ENCODE measurements around the gene MICOS13.

The MICOS13 gene

GRCh38 chr19:5635427-5635826 is 44.9 kb downstream of the MICOS13 start:
- H3K27ac ChIP-seq = no peak overlapping the region
- peaks cover 97% of the 10 kb centered on the region for H3K79me2 ChIP-seq (ENCODE audit: insufficient read depth, low read depth)
- no peaks in the 10 kb centered on the region; the same call in 1 of the 2 replicates for H3K36me3 ChIP-seq (ENCODE audit: insufficient read depth)
- peaks cover 15% of the 10 kb centered on the region for H3K4me1 ChIP-seq (ENCODE audit: low read depth, poor library complexity, severe bottlenecking)
- peaks cover 57% of the 10 kb centered on the region for H4K20me1 ChIP-seq (ENCODE audit: insufficient read depth)
- no peak overlapping the region for H2AFZ ChIP-seq (ENCODE audit: low read depth)
- H3K4me3 ChIP-seq (IDR thresholded peaks at IDR 0.05; ENCODE audit: insufficient read depth, low read depth, low read length) = no peak overlapping the region
- H3K9ac ChIP-seq = no peak overlapping the region
- TF ChIP-seq CTCF (conservative IDR thresholded peaks at IDR 0.05; ENCODE audit: low read depth, low read length) = no peak
- no peak overlapping the region for H3K4me2 ChIP-seq
- no peaks in the 10 kb centered on the region for H3K27me3 ChIP-seq (ENCODE audit: insufficient read depth, low read depth)

- no peaks in the 10 kb centered on the region for H3K27me3 ChIP-seq (ENCODE audit: insufficient read depth, low read depth)
- H3K79me2 ChIP-seq (ENCODE audit: insufficient read depth, low read depth) = peaks cover 94% of the 10 kb centered on the region
- peaks cover 75% of the 10 kb centered on the region for H4K20me1 ChIP-seq (ENCODE audit: insufficient read depth)
- H3K27ac ChIP-seq = no peak overlapping the region
- peaks cover 5% of the 10 kb centered on the region; the same call in 1 of the 2 replicates for H3K36me3 ChIP-seq (ENCODE audit: insufficient read depth)
- H3K4me1 ChIP-seq (ENCODE audit: low read depth, poor library complexity, severe bottlenecking) = peaks cover 40% of the 10 kb centered on the region
- no peak overlapping the region for H3K4me3 ChIP-seq (IDR thresholded peaks at IDR 0.05; ENCODE audit: insufficient read depth, low read depth, low read length)
- H2AFZ ChIP-seq (ENCODE audit: low read depth) = no peak overlapping the region
- no peak overlapping the region for H3K9ac ChIP-seq
- H3K4me2 ChIP-seq = no peak overlapping the region
- no peak for TF ChIP-seq CTCF (conservative IDR thresholded peaks at IDR 0.05; ENCODE audit: low read depth, low read length)
These were observed 47.7 kb downstream of the MICOS13 start for GRCh38 chr19:5632657-5633056.

- TF ChIP-seq CTCF (conservative IDR thresholded peaks at IDR 0.05; ENCODE audit: low read depth, low read length) = no peak
- no peak overlapping the region for H2AFZ ChIP-seq (ENCODE audit: low read depth)
- H3K27me3 ChIP-seq (ENCODE audit: insufficient read depth, low read depth) = no peaks in the 10 kb centered on the region
- H3K4me1 ChIP-seq (ENCODE audit: low read depth, poor library complexity, severe bottlenecking) = peaks cover 44% of the 10 kb centered on the region
- no peak overlapping the region for H3K4me2 ChIP-seq
- peaks cover 75% of the 10 kb centered on the region for H4K20me1 ChIP-seq (ENCODE audit: insufficient read depth)
- peaks cover 93% of the 10 kb centered on the region for H3K79me2 ChIP-seq (ENCODE audit: insufficient read depth, low read depth)
- H3K27ac ChIP-seq = no peak overlapping the region
- H3K9ac ChIP-seq = no peak overlapping the region
- peaks cover 5% of the 10 kb centered on the region; the same call in 1 of the 2 replicates for H3K36me3 ChIP-seq (ENCODE audit: insufficient read depth)
- no peak overlapping the region for H3K4me3 ChIP-seq (IDR thresholded peaks at IDR 0.05; ENCODE audit: insufficient read depth, low read depth, low read length)
These were observed 48.1 kb downstream of the MICOS13 start for GRCh38 chr19:5632241-5632612.

- Histone ChIP-seq H3K9ac (no peak overlapping the region), H3K36me3 (ENCODE audit: insufficient read depth) (peaks cover 7% of the 10 kb centered on the region; the same call in 1 of the 2 replicates), H3K4me1 (ENCODE audit: low read depth, poor library complexity, severe bottlenecking) (peaks cover 45% of the 10 kb centered on the region), H2AFZ (ENCODE audit: low read depth) (no peak overlapping the region), H3K27me3 (ENCODE audit: insufficient read depth, low read depth) (no peaks in the 10 kb centered on the region), H3K79me2 (ENCODE audit: insufficient read depth, low read depth) (peaks cover 93% of the 10 kb centered on the region), H4K20me1 (ENCODE audit: insufficient read depth) (peaks cover 76% of the 10 kb centered on the region), H3K27ac (no peak overlapping the region), H3K4me2 (no peak overlapping the region), H3K4me3 (IDR thresholded peaks at IDR 0.05; ENCODE audit: insufficient read depth, low read depth, low read length) (no peak overlapping the region)
- TF ChIP-seq CTCF (conservative IDR thresholded peaks at IDR 0.05; ENCODE audit: low read depth, low read length) = no peak
These were observed 48.6 kb downstream of the MICOS13 start for GRCh38 chr19:5631567-5632240.

All from KMS-11 (cell line).